GM18951 (cell line): ENCODE data around the gene ASGR2.
"Not testable (repeated sequence)": the region's sequence is repeated elsewhere in the genome, so short reads cannot be mapped to it uniquely, and the experiment has no call there.

Experiments
- POLR2A ChIP-seq: IDR thresholded peaks from 4 replicates; pipeline ENCODE4 v1.6.1; 2011; ENCODE audit warnings: mild to moderate bottlenecking; ENCODE audit not compliant: insufficient read length, insufficient read depth; ENCODE audit errors: extremely low read depth
- in situ Hi-C: fragments of 300-500 bp; cut with MboI; formaldehyde crosslinking; loops from one replicate; pipeline ENCODE4 v1.12.0; 2022; ENCODE audit warnings: low sequenced_read_pairs, mixed read lengths, inconsistent platforms; ENCODE audit not compliant: unreplicated experiment

Gene ASGR2

DNA sequence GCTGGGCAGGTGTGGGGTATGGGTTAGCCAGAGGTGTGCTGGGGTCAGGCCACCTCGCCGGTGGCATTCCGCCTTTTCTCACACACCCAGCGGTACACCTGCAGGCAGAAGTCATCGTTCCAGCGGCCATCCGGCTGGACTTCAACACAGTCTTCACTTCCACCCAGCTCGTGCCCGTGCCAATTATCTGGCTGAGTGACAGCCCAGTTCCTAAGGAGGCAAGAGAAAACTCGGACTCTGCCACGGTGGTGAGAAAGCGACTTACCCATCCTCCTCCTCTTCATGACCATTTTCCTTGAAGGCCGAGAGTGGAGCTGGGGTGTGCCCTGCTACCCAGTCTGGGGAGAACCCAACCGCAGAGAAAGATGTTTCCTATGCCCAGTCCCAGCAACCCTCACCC lies 13.1 kb downstream of the ASGR2 start:
- in situ Hi-C loops = no loop called here

DNA sequence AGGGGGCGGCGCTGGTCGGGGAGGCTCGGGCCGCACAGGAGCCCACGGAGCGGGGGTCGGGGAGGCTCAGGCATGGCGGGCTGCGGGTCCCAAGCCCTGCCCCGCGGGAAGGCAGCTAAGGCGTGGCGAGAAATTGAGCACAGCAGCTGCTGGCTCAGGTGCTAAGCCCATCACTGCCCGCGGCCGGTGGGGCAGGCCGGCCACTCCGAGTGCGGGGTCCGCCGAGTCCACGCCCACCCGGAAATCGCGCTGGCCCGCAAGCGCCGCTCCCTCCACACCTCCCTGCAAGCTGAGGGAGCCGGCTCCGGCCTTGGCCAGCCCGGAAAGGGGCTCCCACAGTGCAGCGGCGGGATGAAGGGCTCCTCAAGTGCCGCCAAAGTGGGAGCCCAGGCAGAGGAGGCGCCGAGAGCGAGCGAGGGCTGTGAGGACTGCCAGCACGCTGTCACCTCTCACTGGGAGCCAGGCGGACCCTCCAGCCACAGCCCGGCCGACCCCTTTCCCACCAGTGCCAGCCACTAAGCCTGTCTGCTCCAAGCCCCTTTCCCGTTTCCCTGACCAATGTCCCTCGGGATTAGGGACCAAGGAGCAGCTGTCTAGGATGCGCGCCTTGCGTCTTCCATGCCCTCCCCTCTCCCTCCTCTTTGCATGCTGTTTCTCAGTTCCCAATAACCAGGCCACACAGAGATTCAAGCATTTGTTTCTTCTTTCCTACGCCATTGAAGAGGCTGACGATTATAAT lies 13.8 kb downstream of the ASGR2 start:
- in situ Hi-C loops = not testable (repeated sequence)

More for the DNA sequence above, 13.1 kb downstream of the ASGR2 start:
- no peak for TF ChIP-seq POLR2A

DNA sequence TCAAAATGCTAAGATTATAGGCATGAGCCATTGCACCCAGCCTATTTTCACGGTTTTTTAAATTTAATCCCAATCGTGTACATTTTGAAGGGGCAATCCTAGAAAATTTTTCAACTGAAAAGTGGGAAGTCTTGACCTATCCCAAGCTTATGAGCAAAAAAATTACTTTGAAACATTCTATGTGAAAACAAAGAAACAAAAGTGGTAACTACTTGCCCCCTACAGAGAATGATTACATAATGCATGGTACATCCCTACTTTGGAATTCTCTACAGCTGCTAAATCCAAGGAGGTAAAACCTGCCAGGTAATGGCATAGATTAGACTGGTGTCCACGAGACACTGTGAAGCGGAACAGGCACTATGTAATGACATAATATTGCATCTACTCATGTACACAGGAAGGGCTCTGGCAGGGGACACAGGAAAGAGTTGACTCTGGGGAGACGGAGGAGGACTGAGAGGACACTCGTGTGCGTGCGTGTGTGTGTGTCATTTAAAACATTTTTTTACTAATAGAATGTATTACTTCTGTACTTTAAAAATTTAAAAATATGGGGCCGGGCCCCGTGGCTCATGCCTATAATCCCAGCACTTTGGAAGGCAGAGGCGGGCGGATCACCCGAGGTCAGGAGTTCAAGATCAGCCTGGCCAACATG lies 15.7 kb downstream of the ASGR2 start:
- no peak for TF ChIP-seq POLR2A
- in situ Hi-C loops = no loop called here

DNA sequence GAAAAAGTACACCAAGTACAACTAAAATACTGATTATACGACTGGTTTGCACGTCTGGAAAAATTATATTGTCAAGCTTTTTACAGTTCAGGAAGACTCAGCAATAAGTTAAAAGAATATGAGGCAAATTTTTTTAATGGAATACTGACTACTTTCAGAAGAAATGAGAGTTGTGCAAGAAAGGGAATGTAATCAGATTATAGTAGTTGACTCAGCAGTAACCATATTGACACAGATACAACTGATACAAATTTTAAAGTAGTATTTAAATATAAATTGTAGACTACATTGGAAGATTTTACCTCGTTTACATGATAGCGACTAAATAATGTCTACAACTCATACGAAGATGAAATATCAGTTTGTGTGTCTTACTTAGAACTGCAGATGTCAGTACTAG lies 16.7 kb downstream of the ASGR2 start:
- TF ChIP-seq POLR2A = no peak
- in situ Hi-C loops = no loop called here

DNA sequence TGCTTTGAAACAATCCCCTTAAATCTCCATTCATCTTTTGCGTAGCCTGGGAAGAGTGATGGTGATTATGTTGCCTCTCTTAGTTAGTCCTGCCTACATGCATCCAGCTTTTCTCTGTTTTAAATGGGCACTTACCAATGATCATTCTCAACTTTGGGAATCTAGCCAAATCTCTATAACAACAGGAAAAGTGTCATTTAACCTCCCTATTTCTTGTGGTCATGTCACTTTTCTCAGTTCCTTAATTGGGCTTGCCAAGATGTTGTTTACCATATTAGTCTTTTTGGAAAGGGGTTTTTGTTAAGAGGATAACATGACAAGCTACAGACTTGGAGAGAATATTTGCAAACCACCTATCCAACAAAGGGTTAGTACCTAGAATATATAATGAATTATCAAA lies 19.0 kb downstream of the ASGR2 start:
- in situ Hi-C loops = no loop called here
- TF ChIP-seq POLR2A = no peak

DNA sequence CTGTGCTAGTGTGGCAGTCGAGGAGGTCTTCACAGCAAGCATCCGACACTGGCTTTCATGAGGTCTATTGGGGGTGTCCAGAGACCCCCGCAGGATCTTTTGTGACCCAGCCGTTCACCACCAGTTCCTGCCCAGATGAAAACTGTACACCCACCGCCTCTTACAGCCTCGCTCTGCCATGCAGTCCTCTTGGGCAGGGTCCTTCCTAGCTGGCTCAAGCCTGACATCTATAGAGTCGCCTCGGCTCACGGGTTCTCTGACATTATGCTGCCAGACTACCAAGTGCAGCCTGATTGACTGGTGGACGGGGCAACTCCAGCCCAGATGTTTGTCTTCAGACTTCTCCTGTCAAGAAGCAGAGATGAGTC lies 20.0 kb downstream of the ASGR2 start:
- no peak for TF ChIP-seq POLR2A
- in situ Hi-C loops = no loop called here

DNA sequence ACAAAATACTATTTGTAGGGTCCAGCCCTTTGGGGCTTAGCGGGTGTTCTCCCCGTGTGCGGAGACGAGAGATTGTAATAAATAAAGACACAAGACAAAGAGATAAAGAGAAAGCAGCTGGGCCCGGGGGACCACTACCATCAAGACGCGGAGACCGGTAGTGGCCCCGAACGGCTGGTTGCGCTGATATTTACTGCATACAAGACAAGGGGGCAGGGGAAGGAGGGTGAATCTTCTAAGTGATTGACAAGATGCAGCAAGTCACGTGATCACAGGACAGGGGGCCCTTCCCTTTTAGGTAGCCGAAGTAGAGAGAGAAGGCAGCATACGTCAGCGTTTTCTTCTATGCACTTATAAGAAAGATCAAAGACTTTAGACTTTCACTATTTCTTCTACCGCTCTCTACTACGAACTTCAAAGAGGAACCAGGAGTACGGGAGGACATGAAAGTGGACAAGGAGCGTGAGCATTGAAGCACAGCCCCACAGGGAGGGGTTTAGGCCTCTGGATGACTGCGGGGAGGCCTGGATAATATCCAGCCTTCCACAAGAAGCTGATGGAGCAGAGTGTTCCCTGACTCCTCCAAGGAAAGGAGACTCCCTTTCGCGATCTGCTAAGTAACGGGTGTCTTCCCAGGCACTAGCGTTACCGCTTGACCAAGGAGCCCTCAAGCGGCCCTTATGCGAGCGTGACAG lies 23.2 kb downstream of the ASGR2 start:
- in situ Hi-C loops = not testable (repeated sequence)

DNA sequence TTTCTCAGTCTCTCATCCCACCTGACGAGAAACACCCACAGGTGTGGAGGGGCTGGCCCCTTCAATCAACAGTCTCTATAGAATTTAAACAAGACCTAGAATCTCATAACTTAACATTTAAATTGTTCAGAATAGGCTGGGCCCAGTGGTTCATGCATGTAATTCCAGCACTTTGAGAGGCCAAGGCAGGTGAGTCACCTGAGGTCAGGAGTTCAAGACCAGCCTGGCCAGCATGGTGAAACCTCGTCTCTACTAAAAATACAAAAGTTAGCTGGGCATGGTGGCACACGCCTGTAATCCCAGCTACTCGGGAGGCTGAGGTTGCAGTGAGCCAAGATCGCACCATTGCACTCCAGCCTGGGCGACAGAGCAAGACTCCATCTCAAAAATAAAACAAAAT lies 25.1 kb downstream of the ASGR2 start:
- in situ Hi-C loops = not testable (repeated sequence)

DNA sequence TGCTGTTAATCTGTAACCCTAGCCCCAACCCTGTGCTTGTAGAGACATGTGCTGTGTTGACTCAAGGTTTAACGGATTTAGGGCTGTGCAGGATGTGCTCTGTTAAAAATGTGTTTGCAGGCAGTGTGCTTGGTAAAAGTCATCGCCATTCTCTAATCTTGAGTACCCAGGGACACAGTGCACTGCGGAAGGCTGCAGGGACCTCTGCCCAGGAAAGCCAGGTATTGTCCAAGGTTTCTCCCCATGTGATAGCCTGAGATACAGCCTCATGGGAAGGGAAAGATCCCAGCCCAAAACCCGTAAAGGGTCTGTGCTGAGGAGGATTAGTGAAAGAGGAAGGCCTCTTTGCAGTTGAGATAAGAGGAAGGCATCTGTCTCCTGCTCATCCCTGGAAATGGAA lies 26.2 kb downstream of the ASGR2 start:
- in situ Hi-C loops = not testable (repeated sequence)

DNA sequence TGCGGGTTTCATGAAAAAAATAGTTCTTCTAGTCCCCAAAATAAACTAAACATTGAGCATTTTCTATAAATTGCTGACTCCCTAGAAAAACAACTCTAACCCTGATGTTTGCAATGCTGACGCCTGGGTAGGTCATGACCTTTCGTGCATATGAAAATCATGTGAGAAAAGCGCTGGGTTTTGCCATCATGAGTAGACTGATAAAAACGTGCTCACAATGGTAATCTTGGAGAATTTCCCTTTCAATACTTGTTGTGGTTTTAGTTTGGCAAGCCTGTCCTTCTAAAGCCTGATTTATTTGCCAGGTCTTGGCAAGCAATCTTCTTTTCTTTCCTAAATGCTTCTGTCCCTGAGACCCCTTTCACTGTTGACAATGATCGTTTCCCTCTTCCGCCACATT lies 30.5 kb downstream of the ASGR2 start:
- in situ Hi-C loops = no loop called here
- no peak for TF ChIP-seq POLR2A

DNA sequence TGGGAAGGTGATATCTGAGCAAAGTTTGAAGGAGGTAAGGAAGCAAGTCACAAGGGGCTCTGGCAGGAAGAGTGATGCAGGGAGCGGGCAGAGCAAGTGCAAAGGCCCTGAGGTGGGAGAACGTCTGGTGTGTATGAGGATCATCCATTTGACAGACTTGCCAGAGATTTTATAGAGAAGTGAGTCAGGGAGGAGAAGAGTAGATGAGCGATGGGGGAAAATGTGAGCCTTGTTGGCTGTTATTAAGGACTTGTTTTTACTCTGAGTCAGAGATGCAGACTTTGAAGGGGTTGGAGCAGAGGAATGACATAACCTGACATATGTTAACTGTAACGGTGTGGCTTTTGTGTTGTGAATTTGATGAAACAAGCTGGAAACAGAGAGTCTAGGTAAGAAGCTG lies 31.0 kb downstream of the ASGR2 start:
- in situ Hi-C loops = no loop called here

DNA sequence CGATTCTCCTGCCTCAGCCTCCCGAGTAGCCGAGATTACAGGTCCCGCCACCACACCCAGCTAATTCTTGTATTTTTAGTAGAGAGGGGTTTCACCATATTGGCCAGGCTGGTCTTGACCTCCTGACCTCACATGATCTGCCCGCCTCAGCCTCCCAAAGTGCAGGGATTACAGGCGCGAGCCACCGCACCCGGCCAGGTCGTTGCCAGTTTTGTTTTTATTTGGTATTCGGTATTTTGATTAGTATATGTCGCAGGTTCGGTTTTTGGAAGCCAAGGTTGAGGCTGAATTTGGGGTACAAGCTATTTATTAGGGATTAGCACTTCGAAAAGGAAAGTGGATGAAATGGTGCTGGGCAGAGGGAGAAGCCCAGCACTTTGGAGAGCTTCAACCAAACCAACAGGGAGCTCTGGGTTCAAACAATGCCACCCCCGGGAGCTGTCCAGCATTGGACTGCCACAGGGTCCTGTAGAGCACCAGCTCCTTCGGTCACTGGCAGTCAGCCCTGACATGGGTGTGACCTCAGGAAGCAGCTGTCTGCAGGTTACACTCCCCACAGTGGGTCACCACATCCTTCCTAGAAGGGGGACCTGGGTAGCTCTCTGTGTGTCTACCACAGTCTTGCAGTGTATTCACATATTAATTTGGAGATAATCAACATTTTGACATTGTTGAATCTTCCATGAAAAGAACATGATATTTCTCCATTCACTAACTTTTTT lies 33.1 kb downstream of the ASGR2 start:
- TF ChIP-seq POLR2A = no peak

More for the DNA sequence above, 31.0 kb downstream of the ASGR2 start:
- TF ChIP-seq POLR2A = no peak

DNA sequence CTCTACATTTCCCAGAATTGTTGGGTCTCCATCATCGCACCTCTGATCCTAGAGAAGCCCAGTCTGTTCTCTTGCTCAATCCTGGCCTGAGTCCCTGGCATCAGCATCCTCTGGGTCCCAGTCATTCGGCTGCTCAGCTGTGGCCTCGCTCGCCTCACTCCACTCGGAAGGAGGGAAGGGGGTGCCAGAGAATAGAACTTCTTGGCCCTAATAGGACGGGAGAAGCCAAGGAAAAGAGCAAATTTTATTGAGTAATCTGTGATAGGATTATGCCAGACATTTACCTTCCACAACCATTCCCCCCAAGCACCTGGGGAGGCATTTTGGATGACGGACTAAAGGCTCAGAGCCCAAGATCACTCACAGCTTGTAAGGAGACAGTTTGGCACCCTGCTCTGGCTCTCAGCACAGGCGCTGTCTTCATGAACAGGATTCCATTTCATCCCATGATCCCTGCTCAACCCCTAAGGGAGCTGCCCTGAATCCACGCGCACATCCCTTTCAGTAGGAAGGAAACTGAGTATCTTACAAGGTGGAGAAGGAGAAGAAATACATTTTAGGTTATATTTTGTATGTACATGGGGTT lies 34.1 kb downstream of the ASGR2 start:
- in situ Hi-C loops = no loop called here
- TF ChIP-seq POLR2A = no peak

More for the DNA sequence above, 33.1 kb downstream of the ASGR2 start:
- in situ Hi-C loops = no loop called here
